GM23338 (cell line): ENCODE results near the gene TOB2. TPM values are rescaled to one million over a fixed set of nuclear protein-coding genes. Genes with fewer than 3 reads are reported as not detected.
"Not testable (repeated sequence)": the region's sequence is repeated elsewhere in the genome, so short reads cannot be mapped to it uniquely, and the experiment has no call there.

ENCODE experiments used
- ATAC-seq: fragments of 200-7000 bp; cut with Tn5 transposase; 3 replicates; pipeline ENCODE4 v1.9.1; 2020
- DNase-seq: peaks from one replicate; pipeline ENCODE4 v3.0.0-alpha.2; 2015; ENCODE audit warnings: low spot score
- H2AFZ ChIP-seq: fragments of 200-600 bp; sonication (generic); 2 replicates; pipeline ENCODE4 v1.8.0; 2016; ENCODE audit warnings: antibody characterized with exemption, mild to moderate bottlenecking, moderate library complexity
- H3F3A ChIP-seq: fragments of 200-600 bp; sonication (generic); replicated peaks from 2 replicates; pipeline ENCODE4 v1.8.0; 2017; ENCODE audit warnings: antibody characterized with exemption, mixed run types, low read depth
- H3K27ac ChIP-seq: fragments of 200-600 bp; sonication (generic); 2 replicates; pipeline ENCODE4 v1.6.1; 2016; ENCODE audit warnings: low read depth
- H3K27me3 ChIP-seq: fragments of 200-600 bp; sonication (generic); 2 replicates; pipeline ENCODE4 v1.8.0; 2016; ENCODE audit warnings: mild to moderate bottlenecking, mixed run types, moderate library complexity; ENCODE audit not compliant: insufficient read depth
- H3K36me3 ChIP-seq: fragments of 200-600 bp; sonication (generic); 2 replicates; pipeline ENCODE4 v1.8.0; 2016; ENCODE audit warnings: mild to moderate bottlenecking; ENCODE audit not compliant: insufficient read depth
- H3K4me1 ChIP-seq: fragments of 200-600 bp; sonication (generic); 2 replicates; pipeline ENCODE4 v1.8.0; 2016; ENCODE audit warnings: mild to moderate bottlenecking, moderate library complexity; ENCODE audit not compliant: insufficient read depth
- H3K4me2 ChIP-seq: fragments of 200-600 bp; sonication (generic); 2 replicates; pipeline ENCODE4 v1.7.1; 2017; ENCODE audit warnings: mixed run types
- H3K4me3 ChIP-seq: fragments of 200-600 bp; sonication (generic); 2 replicates; pipeline ENCODE4 v1.6.1; 2016; ENCODE audit warnings: mixed run types
- H3K79me2 ChIP-seq: fragments of 200-600 bp; sonication (generic); replicated peaks from 2 replicates; pipeline ENCODE4 v1.8.0; 2017; ENCODE audit warnings: mild to moderate bottlenecking; ENCODE audit not compliant: insufficient read depth
- H3K9me2 ChIP-seq: fragments of 200-600 bp; sonication (generic); 2 replicates; pipeline ENCODE4 v1.8.0; 2017; ENCODE audit not compliant: insufficient read depth
- H4K20me1 ChIP-seq: fragments of 200-600 bp; sonication (generic); replicated peaks from 2 replicates; pipeline ENCODE4 v1.8.0; 2017; ENCODE audit warnings: mild to moderate bottlenecking; ENCODE audit not compliant: insufficient read depth
- H3K27ac Mint-ChIP-seq: 2 replicates; pipeline ENCODE4 v1.8.0; 2020; ENCODE audit warnings: inconsistent platforms, mild to moderate bottlenecking, moderate library complexity, mixed read lengths
- H3K27me3 Mint-ChIP-seq: 3 replicates; pipeline ENCODE4 v1.8.0; 2022; ENCODE audit warnings: low read depth, mild to moderate bottlenecking, moderate library complexity, mixed read lengths, inconsistent platforms; ENCODE audit not compliant: insufficient read depth, poor library complexity
- H3K36me3 Mint-ChIP-seq: 3 replicates; pipeline ENCODE4 v1.8.0; 2021; ENCODE audit warnings: low read depth, mild to moderate bottlenecking, inconsistent platforms, moderate library complexity, mixed read lengths
- H3K4me1 Mint-ChIP-seq: 3 replicates; pipeline ENCODE4 v1.8.0; 2020; ENCODE audit warnings: mild to moderate bottlenecking, inconsistent platforms, mixed read lengths
- H3K4me3 Mint-ChIP-seq: 3 replicates; pipeline ENCODE4 v1.8.0; 2021; ENCODE audit warnings: moderate library complexity, mild to moderate bottlenecking, inconsistent platforms, mixed read lengths
- H3K9me3 Mint-ChIP-seq: 3 replicates; pipeline ENCODE4 v1.8.0; 2020; ENCODE audit warnings: moderate library complexity, mild to moderate bottlenecking, inconsistent platforms, mixed read lengths
- CREB1 ChIP-seq: fragments of 250-450 bp; sonication (Bioruptor Pico); IDR thresholded peaks from 2 replicates; pipeline ENCODE4 v1.5.0; 2020; ENCODE audit warnings: low read depth, mild to moderate bottlenecking, moderate library complexity
- EZH2phosphoT487 ChIP-seq: fragments of 200-600 bp; sonication (generic); IDR thresholded peaks from one replicate; pipeline ENCODE4 v1.8.1; 2018; ENCODE audit warnings: antibody characterized with exemption; ENCODE audit not compliant: unreplicated experiment
- JUNB ChIP-seq: IDR thresholded peaks from one replicate; pipeline ENCODE4 v1.6.1; 2016; ENCODE audit warnings: antibody characterized with exemption; ENCODE audit not compliant: unreplicated experiment
- NANOG ChIP-seq: IDR thresholded peaks from 2 replicates; pipeline ENCODE4 v1.6.1; 2016; ENCODE audit warnings: antibody characterized with exemption, borderline replicate concordance
- STAT1 ChIP-seq: IDR thresholded peaks from one replicate; pipeline ENCODE4 v1.6.1; 2016; ENCODE audit warnings: antibody characterized with exemption; ENCODE audit not compliant: unreplicated experiment
- ZNF114 ChIP-seq: fragments of 250-450 bp; sonication (Bioruptor Pico); IDR thresholded peaks from 2 replicates; pipeline ENCODE4 v1.5.0; 2020; ENCODE audit warnings: mild to moderate bottlenecking, moderate library complexity
- ZNF331 ChIP-seq: fragments of 250-450 bp; sonication (Bioruptor Pico); IDR thresholded peaks from 2 replicates; pipeline ENCODE4 v1.5.0; 2020; ENCODE audit warnings: low read depth, mild to moderate bottlenecking, moderate library complexity
- polyA plus RNA-seq: library from polyadenylated mRNA; unstranded; fragments of >200 nt; fragmentation: Nextera tagmentation; extraction: Ambion mirVana; gene quantifications from 2 replicates; pipeline ENCODE4 v1.2.1, GENCODE V29; 2016
- total RNA-seq: library from RNA; depleted of rRNA; stranded (reverse); fragments of >200 nt; shearing (Covaris generic); gene quantifications from 2 replicates; pipeline ENCODE4 v1.2.3, GENCODE V29; 2014
- TF ChIP-seq, protein P1 (sequence below): fragments of 250-450 bp; sonication (Bioruptor Pico); IDR thresholded peaks from 2 replicates; pipeline ENCODE4 v1.5.0; 2020; ENCODE audit warnings: mild to moderate bottlenecking, moderate library complexity
- TF ChIP-seq, protein P2 (sequence below): IDR thresholded peaks from one replicate; pipeline ENCODE4 v1.6.1; 2018; ENCODE audit warnings: antibody characterized with exemption; ENCODE audit not compliant: unreplicated experiment

The TOB2 gene
- total and polyA plus RNA-seq, 2 experiments from 2014 or later = 27.3 to 47.2 TPM

DNA sequence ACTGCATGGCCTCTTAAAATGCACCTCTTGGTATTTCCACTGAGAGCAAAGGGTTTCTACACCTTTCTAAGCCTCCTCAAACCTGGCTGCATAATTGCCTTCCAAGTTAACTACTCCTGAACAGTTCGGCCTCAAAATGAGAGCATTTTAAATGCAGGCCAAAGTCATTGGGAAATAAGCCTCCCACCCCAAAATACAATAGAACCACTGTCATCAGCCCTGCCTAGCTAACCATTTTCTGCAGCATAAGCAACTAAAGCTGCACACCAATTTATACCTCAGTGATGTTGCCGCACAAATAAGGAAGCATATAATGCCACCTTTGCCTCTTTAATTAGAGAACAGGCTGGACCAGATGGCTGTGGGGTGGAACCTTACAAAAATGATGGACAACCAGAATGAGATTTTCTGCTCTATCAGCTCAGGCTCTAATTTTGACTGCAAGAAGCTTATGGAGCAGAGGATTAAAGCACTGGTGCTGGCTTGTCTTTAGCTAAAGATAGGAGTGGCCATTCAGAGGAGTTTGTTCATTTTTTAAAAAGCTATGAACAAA is 4.3 kb downstream of the TOB2 start (continued):
- TF ChIP-seq, protein P1, sequence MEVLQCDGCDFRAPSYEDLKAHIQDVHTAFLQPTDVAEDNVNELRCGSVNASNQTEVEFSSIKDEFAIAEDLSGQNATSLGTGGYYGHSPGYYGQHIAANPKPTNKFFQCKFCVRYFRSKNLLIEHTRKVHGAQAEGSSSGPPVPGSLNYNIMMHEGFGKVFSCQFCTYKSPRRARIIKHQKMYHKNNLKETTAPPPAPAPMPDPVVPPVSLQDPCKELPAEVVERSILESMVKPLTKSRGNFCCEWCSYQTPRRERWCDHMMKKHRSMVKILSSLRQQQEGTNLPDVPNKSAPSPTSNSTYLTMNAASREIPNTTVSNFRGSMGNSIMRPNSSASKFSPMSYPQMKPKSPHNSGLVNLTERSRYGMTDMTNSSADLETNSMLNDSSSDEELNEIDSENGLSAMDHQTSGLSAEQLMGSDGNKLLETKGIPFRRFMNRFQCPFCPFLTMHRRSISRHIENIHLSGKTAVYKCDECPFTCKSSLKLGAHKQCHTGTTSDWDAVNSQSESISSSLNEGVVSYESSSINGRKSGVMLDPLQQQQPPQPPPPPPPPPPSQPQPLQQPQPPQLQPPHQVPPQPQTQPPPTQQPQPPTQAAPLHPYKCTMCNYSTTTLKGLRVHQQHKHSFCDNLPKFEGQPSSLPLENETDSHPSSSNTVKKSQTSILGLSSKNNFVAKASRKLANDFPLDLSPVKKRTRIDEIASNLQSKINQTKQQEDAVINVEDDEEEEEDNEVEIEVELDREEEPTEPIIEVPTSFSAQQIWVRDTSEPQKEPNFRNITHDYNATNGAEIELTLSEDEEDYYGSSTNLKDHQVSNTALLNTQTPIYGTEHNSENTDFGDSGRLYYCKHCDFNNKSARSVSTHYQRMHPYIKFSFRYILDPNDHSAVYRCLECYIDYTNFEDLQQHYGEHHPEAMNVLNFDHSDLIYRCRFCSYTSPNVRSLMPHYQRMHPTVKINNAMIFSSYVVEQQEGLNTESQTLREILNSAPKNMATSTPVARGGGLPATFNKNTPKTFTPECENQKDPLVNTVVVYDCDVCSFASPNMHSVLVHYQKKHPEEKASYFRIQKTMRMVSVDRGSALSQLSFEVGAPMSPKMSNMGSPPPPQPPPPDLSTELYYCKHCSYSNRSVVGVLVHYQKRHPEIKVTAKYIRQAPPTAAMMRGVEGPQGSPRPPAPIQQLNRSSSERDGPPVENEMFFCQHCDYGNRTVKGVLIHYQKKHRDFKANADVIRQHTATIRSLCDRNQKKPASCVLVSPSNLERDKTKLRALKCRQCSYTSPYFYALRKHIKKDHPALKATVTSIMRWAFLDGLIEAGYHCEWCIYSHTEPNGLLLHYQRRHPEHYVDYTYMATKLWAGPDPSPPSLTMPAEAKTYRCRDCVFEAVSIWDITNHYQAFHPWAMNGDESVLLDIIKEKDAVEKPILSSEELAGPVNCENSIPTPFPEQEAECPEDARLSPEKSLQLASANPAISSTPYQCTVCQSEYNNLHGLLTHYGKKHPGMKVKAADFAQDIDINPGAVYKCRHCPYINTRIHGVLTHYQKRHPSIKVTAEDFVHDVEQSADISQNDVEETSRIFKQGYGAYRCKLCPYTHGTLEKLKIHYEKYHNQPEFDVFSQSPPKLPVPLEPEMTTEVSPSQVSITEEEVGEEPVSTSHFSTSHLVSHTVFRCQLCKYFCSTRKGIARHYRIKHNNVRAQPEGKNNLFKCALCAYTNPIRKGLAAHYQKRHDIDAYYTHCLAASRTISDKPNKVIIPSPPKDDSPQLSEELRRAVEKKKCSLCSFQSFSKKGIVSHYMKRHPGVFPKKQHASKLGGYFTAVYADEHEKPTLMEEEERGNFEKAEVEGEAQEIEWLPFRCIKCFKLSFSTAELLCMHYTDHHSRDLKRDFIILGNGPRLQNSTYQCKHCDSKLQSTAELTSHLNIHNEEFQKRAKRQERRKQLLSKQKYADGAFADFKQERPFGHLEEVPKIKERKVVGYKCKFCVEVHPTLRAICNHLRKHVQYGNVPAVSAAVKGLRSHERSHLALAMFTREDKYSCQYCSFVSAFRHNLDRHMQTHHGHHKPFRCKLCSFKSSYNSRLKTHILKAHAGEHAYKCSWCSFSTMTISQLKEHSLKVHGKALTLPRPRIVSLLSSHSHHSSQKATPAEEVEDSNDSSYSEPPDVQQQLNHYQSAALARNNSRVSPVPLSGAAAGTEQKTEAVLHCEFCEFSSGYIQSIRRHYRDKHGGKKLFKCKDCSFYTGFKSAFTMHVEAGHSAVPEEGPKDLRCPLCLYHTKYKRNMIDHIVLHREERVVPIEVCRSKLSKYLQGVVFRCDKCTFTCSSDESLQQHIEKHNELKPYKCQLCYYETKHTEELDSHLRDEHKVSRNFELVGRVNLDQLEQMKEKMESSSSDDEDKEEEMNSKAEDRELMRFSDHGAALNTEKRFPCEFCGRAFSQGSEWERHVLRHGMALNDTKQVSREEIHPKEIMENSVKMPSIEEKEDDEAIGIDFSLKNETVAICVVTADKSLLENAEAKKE (CRISPR knock-in tag) = no peak
- TF ChIP-seq ZNF114 (CRISPR knock-in tag) (no peak), STAT1 (no peak), EZH2phosphoT487 (no peak), NANOG (no peak), ZNF331 (CRISPR knock-in tag) (no peak), CREB1 (no peak), JUNB (no peak)
- TF ChIP-seq, protein P2, sequence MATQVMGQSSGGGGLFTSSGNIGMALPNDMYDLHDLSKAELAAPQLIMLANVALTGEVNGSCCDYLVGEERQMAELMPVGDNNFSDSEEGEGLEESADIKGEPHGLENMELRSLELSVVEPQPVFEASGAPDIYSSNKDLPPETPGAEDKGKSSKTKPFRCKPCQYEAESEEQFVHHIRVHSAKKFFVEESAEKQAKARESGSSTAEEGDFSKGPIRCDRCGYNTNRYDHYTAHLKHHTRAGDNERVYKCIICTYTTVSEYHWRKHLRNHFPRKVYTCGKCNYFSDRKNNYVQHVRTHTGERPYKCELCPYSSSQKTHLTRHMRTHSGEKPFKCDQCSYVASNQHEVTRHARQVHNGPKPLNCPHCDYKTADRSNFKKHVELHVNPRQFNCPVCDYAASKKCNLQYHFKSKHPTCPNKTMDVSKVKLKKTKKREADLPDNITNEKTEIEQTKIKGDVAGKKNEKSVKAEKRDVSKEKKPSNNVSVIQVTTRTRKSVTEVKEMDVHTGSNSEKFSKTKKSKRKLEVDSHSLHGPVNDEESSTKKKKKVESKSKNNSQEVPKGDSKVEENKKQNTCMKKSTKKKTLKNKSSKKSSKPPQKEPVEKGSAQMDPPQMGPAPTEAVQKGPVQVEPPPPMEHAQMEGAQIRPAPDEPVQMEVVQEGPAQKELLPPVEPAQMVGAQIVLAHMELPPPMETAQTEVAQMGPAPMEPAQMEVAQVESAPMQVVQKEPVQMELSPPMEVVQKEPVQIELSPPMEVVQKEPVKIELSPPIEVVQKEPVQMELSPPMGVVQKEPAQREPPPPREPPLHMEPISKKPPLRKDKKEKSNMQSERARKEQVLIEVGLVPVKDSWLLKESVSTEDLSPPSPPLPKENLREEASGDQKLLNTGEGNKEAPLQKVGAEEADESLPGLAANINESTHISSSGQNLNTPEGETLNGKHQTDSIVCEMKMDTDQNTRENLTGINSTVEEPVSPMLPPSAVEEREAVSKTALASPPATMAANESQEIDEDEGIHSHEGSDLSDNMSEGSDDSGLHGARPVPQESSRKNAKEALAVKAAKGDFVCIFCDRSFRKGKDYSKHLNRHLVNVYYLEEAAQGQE = no peak

DNA sequence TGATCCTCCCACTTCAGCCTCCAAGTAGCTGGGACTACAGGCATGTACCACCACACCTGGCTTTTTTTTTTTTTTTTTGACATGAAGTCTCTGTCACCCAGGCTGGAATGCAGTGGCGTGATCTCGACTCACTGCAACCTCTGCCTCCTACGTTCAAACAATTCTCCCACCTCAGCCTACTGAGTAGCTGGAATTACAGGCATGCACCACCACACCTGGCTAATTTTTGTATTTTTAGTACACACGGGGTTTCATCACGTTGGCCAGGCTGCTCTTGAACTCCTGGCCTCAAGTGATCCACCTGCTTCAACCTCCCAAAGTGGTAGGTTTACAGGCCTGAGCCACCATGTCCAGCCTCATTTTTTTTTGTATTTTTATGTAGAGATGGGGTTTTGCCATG is 6.1 kb downstream of the TOB2 start:
- H3K27ac Mint-ChIP-seq, H3K9me2 ChIP-seq, H3K9me3 Mint-ChIP-seq, H3K4me2 ChIP-seq, H3K4me3 ChIP-seq, H3K4me3 Mint-ChIP-seq, ATAC-seq, H3K27me3 ChIP-seq, H3K4me1 ChIP-seq, H2AFZ ChIP-seq, DNase-seq: not testable (repeated sequence)
- Mint-ChIP-seq H3K27me3 (peaks cover 18% of the 10 kb centered on the region), H3K36me3 (peaks cover 64% of the 10 kb centered on the region), H3K4me1 (peaks cover 12% of the 10 kb centered on the region)
- H3K27ac ChIP-seq = peak overlapping the region; percentile 59; the same call in 1 of the 2 replicates
- peaks cover 30% of the 10 kb centered on the region; the same call in 1 of the 2 replicates for H3F3A ChIP-seq
- peaks cover 50% of the 10 kb centered on the region for H4K20me1 ChIP-seq
- H3K79me2 ChIP-seq = peaks cover 96% of the 10 kb centered on the region
- peaks cover 34% of the 10 kb centered on the region for H3K36me3 ChIP-seq
